Astrocyte (in vitro differentiated cells and primary cell): ENCODE data around the gene MRPL40. TPM values are rescaled to one million over a fixed set of nuclear protein-coding genes. Genes with fewer than 3 reads are reported as not detected.

Experiments
- DNase-seq: peaks from one replicate; pipeline ENCODE4 v3.0.0-alpha.2; 2010; ENCODE audit warnings: low read depth
- FAIRE-seq: peaks from 2 replicates; lab custom pipeline; 2011; peaks lifted over from hg19 to GRCh38; lab: Jason Lieb, UNC
- H2AFZ ChIP-seq: 2 replicates; pipeline ENCODE4 v1.6.0; 2012; ENCODE audit warnings: low read depth, low read length, inconsistent platforms
- H3K27ac ChIP-seq: 2 replicates; pipeline ENCODE4 v1.5.1; 2011; ENCODE audit warnings: low read depth, low read length, inconsistent platforms
- H3K27me3 ChIP-seq: 2 replicates; pipeline ENCODE4 v1.6.0; 2011; ENCODE audit warnings: low read length, inconsistent platforms; ENCODE audit not compliant: insufficient read depth
- H3K36me3 ChIP-seq: 2 replicates; pipeline ENCODE4 v1.5.1; 2011; ENCODE audit warnings: low read length, inconsistent platforms; ENCODE audit not compliant: insufficient read depth
- H3K4me1 ChIP-seq: 2 replicates; pipeline ENCODE4 v1.5.1; 2011; ENCODE audit warnings: low read length, inconsistent platforms; ENCODE audit not compliant: insufficient read depth
- H3K4me2 ChIP-seq: 2 replicates; pipeline ENCODE4 v1.6.0; 2012; ENCODE audit warnings: low read length, inconsistent platforms
- H3K4me3 ChIP-seq: 2 replicates; pipeline ENCODE4 v1.5.1; 2011; ENCODE audit warnings: low read depth, mild to moderate bottlenecking, low read length, inconsistent platforms; ENCODE audit not compliant: insufficient read depth
- H3K79me2 ChIP-seq: 2 replicates; pipeline ENCODE4 v1.6.0; 2012; ENCODE audit warnings: mild to moderate bottlenecking, low read length, inconsistent platforms; ENCODE audit not compliant: insufficient read depth
- H3K9ac ChIP-seq: 2 replicates; pipeline ENCODE4 v1.6.0; 2012; ENCODE audit warnings: mild to moderate bottlenecking, low read length, inconsistent platforms
- H3K9me3 ChIP-seq: 2 replicates; pipeline ENCODE4 v1.5.1; 2012; ENCODE audit warnings: low read depth, mild to moderate bottlenecking, low read length, inconsistent platforms; ENCODE audit not compliant: insufficient read depth
- H4K20me1 ChIP-seq: 2 replicates; pipeline ENCODE4 v1.6.0; 2012; ENCODE audit warnings: low read length, inconsistent platforms; ENCODE audit not compliant: insufficient read depth
- H3K27ac Mint-ChIP-seq: one replicate; pipeline ENCODE4 v1.8.0; 2021; ENCODE audit warnings: mild to moderate bottlenecking, mixed read lengths; ENCODE audit not compliant: unreplicated experiment
- H3K27me3 Mint-ChIP-seq: one replicate; pipeline ENCODE4 v1.8.0; 2021; ENCODE audit warnings: low read depth, mixed read lengths; ENCODE audit not compliant: unreplicated experiment
- H3K36me3 Mint-ChIP-seq: one replicate; pipeline ENCODE4 v1.8.0; 2021; ENCODE audit warnings: low read depth, mixed read lengths; ENCODE audit not compliant: unreplicated experiment
- H3K4me1 Mint-ChIP-seq: one replicate; pipeline ENCODE4 v1.8.0; 2021; ENCODE audit warnings: low read depth, mixed read lengths; ENCODE audit not compliant: unreplicated experiment
- H3K4me3 Mint-ChIP-seq: one replicate; pipeline ENCODE4 v1.8.0; 2021; ENCODE audit warnings: mild to moderate bottlenecking, moderate library complexity, mixed read lengths; ENCODE audit not compliant: unreplicated experiment
- H3K9me3 Mint-ChIP-seq: one replicate; pipeline ENCODE4 v1.8.0; 2021; ENCODE audit warnings: mild to moderate bottlenecking, mixed read lengths; ENCODE audit not compliant: unreplicated experiment
- CTCF ChIP-seq: IDR thresholded peaks from 2 replicates; pipeline ENCODE4 v1.5.1; 2011; ENCODE audit warnings: low read depth, mild to moderate bottlenecking, inconsistent platforms, low read length, moderate library complexity; ENCODE audit not compliant: insufficient read depth
- EZH2 ChIP-seq: IDR thresholded peaks from 2 replicates; pipeline ENCODE4 v1.6.1; 2012; ENCODE audit warnings: mild to moderate bottlenecking, low read length, inconsistent platforms; ENCODE audit not compliant: insufficient read depth
- total RNA-seq: library from RNA; stranded (reverse); gene quantifications from 2 replicates; pipeline ENCODE4 v1.2.1, GENCODE V29; 2021

MRPL40 gene
- total RNA-seq, 1 donor from 2014 or later = 34.7 TPM

GRCh38 chr22:19483481-19484244, 51.3 kb downstream of the MRPL40 start:
- Histone ChIP-seq H3K4me1 (no peaks in the 10 kb centered on the region), H3K4me3 (no peak overlapping the region), H3K4me2 (peak overlapping the region; percentile 16), H3K27ac (no peak overlapping the region), H3K36me3 (no peaks in the 10 kb centered on the region), H4K20me1 (no peaks in the 10 kb centered on the region), H3K27me3 (no peaks in the 10 kb centered on the region), H3K9me3 (no peaks in the 10 kb centered on the region), H3K79me2 (peaks cover 15% of the 10 kb centered on the region), H3K9ac (no peak overlapping the region), H2AFZ (no peak overlapping the region)
- Mint-ChIP-seq H3K27ac (no peak overlapping the region), H3K4me3 (no peak overlapping the region), H3K4me1 (no peaks in the 10 kb centered on the region), H3K36me3 (no peaks in the 10 kb centered on the region), H3K27me3 (no peaks in the 10 kb centered on the region), H3K9me3 (no peaks in the 10 kb centered on the region)
- no peak for DNase-seq
- no peak for FAIRE-seq
- TF ChIP-seq CTCF (no peak), EZH2 (no peak)

Other genes starting within 250 kb of the MRPL40 start
- 54.4 and 65.3 TPM in 2 replicates for gene CLTCL1, start 140.8 kb upstream of the MRPL40 start, total RNA-seq
- 31.1 and 31.4 TPM in 2 replicates for gene HIRA, start 812 bp upstream of the MRPL40 start, total RNA-seq
- 11.9 and 14.5 TPM in 2 replicates for gene C22orf39, start 15.2 kb downstream of the MRPL40 start, total RNA-seq
- 92.7 and 105 TPM in 2 replicates for gene UFD1, start 46.6 kb downstream of the MRPL40 start, total RNA-seq
- 1.3 and 2.1 TPM in 2 replicates for gene CDC45, start 47.4 kb downstream of the MRPL40 start, total RNA-seq
- gene CLDN5, start 91.9 kb downstream of the MRPL40 start, total RNA-seq = not detected in 2 replicates